Right lobe of liver (tissue), 6 donors: ENCODE results near the gene CHTF8. TPM values are rescaled to one million over a fixed set of nuclear protein-coding genes. Genes with fewer than 3 reads are reported as not detected.
"Not testable (repeated sequence)": the region's sequence is repeated elsewhere in the genome, so short reads cannot be mapped to it uniquely, and the experiment has no call there.

Experiments
- ATAC-seq, 4 donors: fragments of 200-7000 bp; cut with Tn5 transposase; one replicate each; pipeline ENCODE4 v1.9.1; 2020; ENCODE audit warnings: mild to moderate bottlenecking in 4 of 4, moderate library complexity in 4 of 4
- DNase-seq, 3 donors: peaks; one replicate each; pipeline ENCODE4 v3.0.0-alpha.2; 2020
- H3K27ac ChIP-seq, 3 donors: fragments of 200-600 bp; one replicate each; pipeline ENCODE4 v1.8.0; 2022
- H3K27me3 ChIP-seq, 2 donors: fragments of 200-600 bp; one replicate each; pipeline ENCODE4 v1.8.0; 2022
- H3K36me3 ChIP-seq, 4 donors: fragments of 200-600 bp; sonication (generic) in 1 of 4; one replicate each; pipeline versions ENCODE4 v1.5.1 to v1.8.0; 2017 to 2022; ENCODE audit warnings: control low read depth in 1 of 4
- H3K4me1 ChIP-seq, 4 donors: fragments of 200-600 bp; sonication (generic) in 1 of 4; one replicate each; pipeline versions ENCODE4 v1.5.1 to v1.8.0; 2017 to 2022; ENCODE audit warnings: control low read depth in 1 of 4
- H3K4me3 ChIP-seq, 3 donors: fragments of 200-600 bp; one replicate each; pipeline ENCODE4 v1.8.0; 2022
- H3K9me3 ChIP-seq, 4 donors: fragments of 200-600 bp; sonication (generic) in 1 of 4; one replicate each; pipeline versions ENCODE4 v1.5.1 to v1.8.0; 2017 to 2022; ENCODE audit warnings: control low read depth in 1 of 4
- POLR2A ChIP-seq: fragments of 450-650 bp; IDR thresholded peaks from one replicate; pipeline ENCODE4 v1.6.1; 2017; ENCODE audit warnings: antibody characterized with exemption, mild to moderate bottlenecking
- WGBS: methylation state at CpG from one replicate; pipeline ENCODE4 v1.1.6; 2018; ENCODE audit warnings: low coverage, low lambda C conversion rate; ENCODE audit not compliant: insufficient coverage; ENCODE audit errors: missing lambda C conversion rate; 5-methylcytosine and 5-hydroxymethylcytosine counted together
- intact Hi-C, 2 donors: fragments of 100-400 bp; cut with DNase I; formaldehyde crosslinking; loops; one replicate each; pipeline versions ENCODE4 v1.11.2 to v1.14.1; 2022
- total RNA-seq, 6 experiments: library from RNA; depleted of rRNA in 2 of 6; stranded (reverse); fragments of >200 nt in 2 of 6; fragmentation: NEBNext Ultra II Directional in 3 of 6; extraction: Animal tissue kit (Norgen Biotek cat#: 25700) in 3 of 6; gene quantifications; one replicate each; pipeline versions ENCODE4 v1.1.0 to v1.2.4, GENCODE V29; 2016 to 2023
- TF ChIP-seq, protein P1 (sequence below), 4 donors: fragments of 200-600 bp in 3 of 4; fragments of 450-650 bp in 1 of 4; IDR thresholded peaks; one replicate each; pipeline versions ENCODE4 v1.5.1 to v1.8.0; 2016 to 2022; ENCODE audit warnings: antibody characterized with exemption in 4 of 4, mild to moderate bottlenecking in 2 of 4
- donor health status: DM: no; HTN: yes; CAD: no.
- donor health status: DM: no; HTN: no; CAD: no.
- donor health status: DM: no; HTN: no; CAD: no.
- donor health status: DM: no; HTN: yes; CAD: no.
- donor health status: DM: no; HTN: yes; CAD: no.

Gene CHTF8
- total RNA-seq, 6 experiments from 2014 or later = 56.6 to 78.3 (median 65.4) TPM

DNA sequence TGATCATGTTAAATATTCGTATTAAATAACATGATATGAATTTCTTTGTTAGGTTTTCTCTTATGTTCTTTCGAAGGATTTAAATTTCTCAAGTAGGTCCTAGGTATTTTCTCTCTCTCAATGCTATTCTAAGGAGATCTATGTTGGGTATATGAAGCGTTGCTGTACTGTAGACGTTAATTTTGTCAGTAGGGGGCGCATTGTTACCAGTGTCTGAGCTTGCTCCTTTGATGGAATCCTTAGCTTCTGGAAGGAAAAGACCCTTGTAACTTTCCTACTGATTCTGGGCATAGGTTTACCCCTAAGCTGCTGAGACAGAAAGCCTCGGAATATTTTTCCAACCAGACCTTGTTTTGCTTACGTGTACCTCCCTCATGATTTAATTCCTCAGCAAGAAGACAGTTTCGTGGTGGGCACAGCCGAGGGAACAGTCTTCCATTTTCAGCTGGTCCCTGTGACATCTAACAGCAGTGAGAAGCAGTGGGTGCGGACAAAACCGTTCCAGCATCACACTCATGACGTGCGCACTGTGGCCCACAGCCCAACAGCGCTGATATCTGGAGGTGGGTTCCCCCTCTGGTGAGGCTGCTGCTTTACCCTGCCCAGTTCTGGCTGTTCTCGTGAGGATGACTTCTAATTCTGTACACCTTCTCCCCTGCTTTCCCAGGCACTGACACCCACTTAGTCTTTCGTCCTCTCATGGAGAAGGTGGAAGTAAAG is 17.9 kb upstream of the CHTF8 start:
- H3K4me1 ChIP-seq = no peaks in the 10 kb centered on the region
- peaks cover 0 to 50% (median 15%) of the 10 kb centered on the region in 4 donors for H3K36me3 ChIP-seq
- intact Hi-C loops = loop anchor here in 1 of 2 donors (10.0 kb wide), 1 partner anchor 144 kb away; no protein-coding TSS in a partner anchor
- no peak overlapping the region for H3K4me3 ChIP-seq
- WGBS = 58% methylated on average over 15 of the region's 16 CpGs
- H3K27me3 ChIP-seq = no peaks in the 10 kb centered on the region
- no peak overlapping the region for H3K27ac ChIP-seq
- no peaks in the 10 kb centered on the region for H3K9me3 ChIP-seq
- ATAC-seq (peak; percentile 84 to 93 (median 90)), DNase-seq (peak in 1 of 3 donors; percentile 51)
- TF ChIP-seq, protein P1, sequence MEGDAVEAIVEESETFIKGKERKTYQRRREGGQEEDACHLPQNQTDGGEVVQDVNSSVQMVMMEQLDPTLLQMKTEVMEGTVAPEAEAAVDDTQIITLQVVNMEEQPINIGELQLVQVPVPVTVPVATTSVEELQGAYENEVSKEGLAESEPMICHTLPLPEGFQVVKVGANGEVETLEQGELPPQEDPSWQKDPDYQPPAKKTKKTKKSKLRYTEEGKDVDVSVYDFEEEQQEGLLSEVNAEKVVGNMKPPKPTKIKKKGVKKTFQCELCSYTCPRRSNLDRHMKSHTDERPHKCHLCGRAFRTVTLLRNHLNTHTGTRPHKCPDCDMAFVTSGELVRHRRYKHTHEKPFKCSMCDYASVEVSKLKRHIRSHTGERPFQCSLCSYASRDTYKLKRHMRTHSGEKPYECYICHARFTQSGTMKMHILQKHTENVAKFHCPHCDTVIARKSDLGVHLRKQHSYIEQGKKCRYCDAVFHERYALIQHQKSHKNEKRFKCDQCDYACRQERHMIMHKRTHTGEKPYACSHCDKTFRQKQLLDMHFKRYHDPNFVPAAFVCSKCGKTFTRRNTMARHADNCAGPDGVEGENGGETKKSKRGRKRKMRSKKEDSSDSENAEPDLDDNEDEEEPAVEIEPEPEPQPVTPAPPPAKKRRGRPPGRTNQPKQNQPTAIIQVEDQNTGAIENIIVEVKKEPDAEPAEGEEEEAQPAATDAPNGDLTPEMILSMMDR (IDR thresholded peaks at IDR 0.05) = peak; percentile 75 to 79 (median 78)
- no peak for TF ChIP-seq POLR2A

DNA sequence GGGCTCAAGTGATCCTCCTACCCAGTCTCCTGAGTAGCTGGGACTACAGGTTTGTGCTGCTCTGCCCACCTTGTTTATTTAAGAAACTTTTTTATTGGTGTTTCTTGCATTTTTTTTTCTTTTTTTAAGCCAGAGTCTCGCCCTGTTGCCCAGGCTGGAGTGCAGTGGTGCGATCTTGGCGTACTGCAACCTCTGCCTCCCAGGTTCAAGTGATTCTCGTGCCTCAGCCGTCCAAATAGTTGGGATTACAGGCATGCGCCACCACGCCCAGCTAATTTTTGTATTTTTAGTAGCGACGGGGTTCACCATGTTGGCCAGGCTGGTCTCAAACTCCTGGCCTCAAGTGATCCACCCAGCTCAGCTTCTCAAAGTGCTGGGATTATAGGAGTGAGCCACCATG is 17.2 kb upstream of the CHTF8 start:
- intact Hi-C loops = loop anchor here in 1 of 2 donors (10.0 kb wide), 1 partner anchor 145 kb away; no protein-coding TSS in a partner anchor
- ATAC-seq = not testable (repeated sequence)
- H3K36me3 ChIP-seq = peaks cover 0 to 50% (median 17%) of the 10 kb centered on the region in 4 donors

DNA sequence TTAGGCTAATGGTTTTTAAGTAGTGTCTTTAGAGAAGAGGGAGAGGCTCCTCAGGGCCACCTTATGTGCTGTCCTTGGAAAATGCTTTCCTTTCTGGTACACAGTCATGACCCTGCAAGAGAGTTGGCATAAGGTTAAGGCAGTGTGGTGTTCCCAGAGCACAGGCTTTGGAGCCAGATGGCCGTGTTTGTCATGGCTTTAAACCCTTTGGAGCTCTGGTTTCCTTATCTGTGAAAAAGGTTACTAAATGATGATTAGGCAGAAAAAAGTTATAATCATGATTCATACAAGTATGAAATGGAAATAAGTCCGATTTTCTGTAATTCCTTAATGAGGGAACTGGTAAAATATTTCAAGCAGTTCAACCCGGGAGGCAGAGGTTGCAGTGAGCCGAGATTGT is 13.3 kb upstream of the CHTF8 start:
- Histone ChIP-seq H3K4me1 (no peaks in the 10 kb centered on the region), H3K9me3 (no peaks in the 10 kb centered on the region), H3K27ac (no peak overlapping the region), H3K36me3 (peaks cover 0 to 49% (median 9%) of the 10 kb centered on the region in 4 donors), H3K4me3 (no peak overlapping the region), H3K27me3 (no peaks in the 10 kb centered on the region)
- ATAC-seq (no peak), DNase-seq (no peak)
- intact Hi-C loops = no loop called here
- no peak for TF ChIP-seq POLR2A
- TF ChIP-seq, protein P1 (IDR thresholded peaks at IDR 0.05) = no peak
- WGBS = 75% methylated on average over 4 of the region's 4 CpGs

More for the DNA sequence above, 17.2 kb upstream of the CHTF8 start:
- WGBS = 75% methylated on average over 4 of the region's 9 CpGs
- not testable (repeated sequence) for H3K27me3 ChIP-seq, H3K27ac ChIP-seq, H3K4me1 ChIP-seq, H3K9me3 ChIP-seq, DNase-seq, H3K4me3 ChIP-seq

DNA sequence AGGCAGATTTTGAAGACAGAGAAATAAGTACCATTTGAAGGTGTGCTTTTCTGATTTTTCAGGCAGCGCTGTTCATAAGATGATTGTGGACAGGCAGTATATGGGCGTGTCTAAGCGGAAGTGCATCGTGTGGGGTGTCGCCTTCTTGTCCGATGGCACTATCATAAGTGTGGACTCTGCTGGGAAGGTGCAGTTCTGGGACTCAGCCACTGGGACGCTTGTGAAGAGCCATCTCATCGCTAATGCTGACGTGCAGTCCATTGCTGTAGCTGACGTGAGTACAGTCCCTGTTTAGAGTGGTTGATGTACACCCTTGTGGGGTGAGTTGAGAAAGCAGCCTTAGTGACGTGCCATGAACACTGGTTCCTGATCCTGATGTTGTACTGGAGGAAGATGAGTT is 10.7 kb upstream of the CHTF8 start:
- WGBS = 82% methylated on average over 6 of the region's 11 CpGs
- H3K27me3 ChIP-seq = no peaks in the 10 kb centered on the region
- ATAC-seq (no peak), DNase-seq (no peak)
- H3K4me1 ChIP-seq = no peaks in the 10 kb centered on the region
- no peak overlapping the region for H3K27ac ChIP-seq
- no peak overlapping the region for H3K4me3 ChIP-seq
- TF ChIP-seq, protein P1 (IDR thresholded peaks at IDR 0.05) = no peak
- TF ChIP-seq POLR2A = no peak
- peaks cover 0 to 71% (median 10%) of the 10 kb centered on the region in 4 donors for H3K36me3 ChIP-seq
- no peaks in the 10 kb centered on the region for H3K9me3 ChIP-seq
- intact Hi-C loops = no loop called here

DNA sequence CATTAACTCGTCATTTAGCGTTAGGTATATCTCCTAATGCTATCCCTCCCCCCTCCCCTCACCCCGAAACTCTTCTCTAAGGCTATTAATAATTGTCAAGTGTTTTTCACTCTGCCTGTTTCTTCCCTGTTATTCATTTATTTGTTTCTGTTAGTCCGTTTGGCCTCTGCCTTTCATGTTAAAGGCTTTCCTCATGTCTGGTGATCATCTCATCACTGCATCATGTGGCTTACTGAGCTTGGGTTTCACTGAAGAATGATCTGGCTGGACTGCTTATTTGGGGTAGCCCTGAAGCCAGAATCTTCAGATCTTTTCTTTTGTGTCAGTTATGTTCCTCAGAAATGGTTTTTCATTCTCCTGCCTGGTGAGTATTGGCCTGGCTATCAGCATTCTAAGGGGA is 9.5 kb upstream of the CHTF8 start:
- intact Hi-C loops = no loop called here
- H3K9me3 ChIP-seq = no peaks in the 10 kb centered on the region
- no peak for DNase-seq
- H3K27ac ChIP-seq = no peak overlapping the region
- no peaks in the 10 kb centered on the region for H3K27me3 ChIP-seq
- ATAC-seq = no peak
- peaks cover 0 to 82% (median 10%) of the 10 kb centered on the region in 4 donors for H3K36me3 ChIP-seq
- no peak overlapping the region for H3K4me3 ChIP-seq
- no peak for TF ChIP-seq POLR2A
- TF ChIP-seq, protein P1 (IDR thresholded peaks at IDR 0.05) = no peak
- H3K4me1 ChIP-seq = no peaks in the 10 kb centered on the region
- 76% methylated on average over 4 of the region's 4 CpGs for WGBS
